OCI-LY3 (cell line): ENCODE measurements around the gene MEAK7.

Source experiments
- EZH2phosphoT487 ChIP-seq: fragments of 200-600 bp; shearing (Covaris generic); IDR thresholded peaks from 2 replicates; pipeline ENCODE4 v1.6.1; 2018; ENCODE audit warnings: antibody characterized with exemption, mixed run types, low read depth
- TF ChIP-seq, protein P1 (sequence below): fragments of 200-600, 300-600 bp; sonication (generic); IDR thresholded peaks from 2 replicates; pipeline ENCODE4 v1.5.1; 2014; ENCODE audit warnings: antibody characterized with exemption, low read length, low read depth

DNA sequence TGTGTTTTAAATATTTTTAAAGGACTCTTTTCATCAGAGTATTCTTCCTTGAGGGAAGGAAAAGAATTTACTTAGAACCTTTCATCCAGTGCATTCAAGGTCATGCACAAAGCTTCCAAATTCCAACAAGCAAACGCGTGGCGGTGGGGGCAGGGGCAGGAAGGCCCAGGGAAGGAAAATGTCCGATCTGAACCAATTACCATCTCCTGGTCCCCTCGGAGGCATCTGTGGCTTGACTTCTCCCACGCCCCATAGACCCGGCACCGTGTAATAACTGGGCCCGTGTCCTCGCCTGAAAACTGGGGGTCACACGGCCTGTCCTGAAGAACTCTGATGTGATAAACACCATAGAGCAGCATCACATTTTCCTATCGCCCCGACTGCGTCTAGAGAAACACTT, 18.3 kb downstream of the MEAK7 start:
- TF ChIP-seq, protein P1, sequence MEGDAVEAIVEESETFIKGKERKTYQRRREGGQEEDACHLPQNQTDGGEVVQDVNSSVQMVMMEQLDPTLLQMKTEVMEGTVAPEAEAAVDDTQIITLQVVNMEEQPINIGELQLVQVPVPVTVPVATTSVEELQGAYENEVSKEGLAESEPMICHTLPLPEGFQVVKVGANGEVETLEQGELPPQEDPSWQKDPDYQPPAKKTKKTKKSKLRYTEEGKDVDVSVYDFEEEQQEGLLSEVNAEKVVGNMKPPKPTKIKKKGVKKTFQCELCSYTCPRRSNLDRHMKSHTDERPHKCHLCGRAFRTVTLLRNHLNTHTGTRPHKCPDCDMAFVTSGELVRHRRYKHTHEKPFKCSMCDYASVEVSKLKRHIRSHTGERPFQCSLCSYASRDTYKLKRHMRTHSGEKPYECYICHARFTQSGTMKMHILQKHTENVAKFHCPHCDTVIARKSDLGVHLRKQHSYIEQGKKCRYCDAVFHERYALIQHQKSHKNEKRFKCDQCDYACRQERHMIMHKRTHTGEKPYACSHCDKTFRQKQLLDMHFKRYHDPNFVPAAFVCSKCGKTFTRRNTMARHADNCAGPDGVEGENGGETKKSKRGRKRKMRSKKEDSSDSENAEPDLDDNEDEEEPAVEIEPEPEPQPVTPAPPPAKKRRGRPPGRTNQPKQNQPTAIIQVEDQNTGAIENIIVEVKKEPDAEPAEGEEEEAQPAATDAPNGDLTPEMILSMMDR: no peak
- TF ChIP-seq EZH2phosphoT487: no peak
